Tibial artery (tissue), 4 donors: ENCODE measurements around the gene RTCA.
"Not testable (repeated sequence)": the region's sequence is repeated elsewhere in the genome, so short reads cannot be mapped to it uniquely, and the experiment has no call there.

Source experiments
- DNase-seq, 2 donors: peaks; one replicate each; pipeline ENCODE4 v3.0.0-alpha.2; 2019
- H3K27ac ChIP-seq, 2 donors: fragments of 200-600 bp; sonication (generic) in 1 of 2; 1 replicate in 1 of 2; 2 replicates in 1 of 2; pipeline ENCODE4 v1.5.1; 2018 to 2019; ENCODE audit warnings: mild to moderate bottlenecking in 1 of 2
- H3K27me3 ChIP-seq, 2 donors: fragments of 200-600 bp; sonication (generic) in 1 of 2; one replicate each; pipeline versions ENCODE4 v1.5.1 to v1.6.0; 2016 to 2019
- H3K36me3 ChIP-seq, 3 donors: fragments of 200-600 bp; sonication (generic) in 2 of 3; one replicate each; pipeline ENCODE4 v1.5.1; 2016 to 2019; ENCODE audit warnings: mild to moderate bottlenecking in 2 of 3
- H3K4me1 ChIP-seq, 4 donors: fragments of 200-600 bp; sonication (generic) in 2 of 4; 1 replicate in 3 of 4; 2 replicates in 1 of 4; pipeline ENCODE4 v1.5.1; 2016 to 2019
- H3K4me3 ChIP-seq, 2 donors: fragments of 200-600 bp; sonication (generic) in 1 of 2; 1 replicate in 1 of 2; 2 replicates in 1 of 2; pipeline ENCODE4 v1.5.1; 2018 to 2019; ENCODE audit warnings: mild to moderate bottlenecking in 2 of 2
- H3K9me3 ChIP-seq, 3 donors: fragments of 200-600 bp; sonication (generic) in 1 of 3; one replicate each; pipeline ENCODE4 v1.5.1; 2016 to 2019
- intact Hi-C: fragments of 100-400 bp; cut with DNase I; formaldehyde crosslinking; loops from one replicate; pipeline ENCODE4 v1.15.0; 2023; ENCODE audit warnings: low total_unique reads
- TF ChIP-seq, protein P1 (sequence below), 2 experiments: fragments of 200-600 bp in 1 of 2; fragments of 450-650 bp in 1 of 2; IDR thresholded peaks; one replicate each; pipeline ENCODE4 v1.5.1; 2017 to 2019; ENCODE audit warnings: antibody characterized with exemption in 2 of 2, mild to moderate bottlenecking in 1 of 2, moderate library complexity in 1 of 2

The RTCA gene

DNA sequence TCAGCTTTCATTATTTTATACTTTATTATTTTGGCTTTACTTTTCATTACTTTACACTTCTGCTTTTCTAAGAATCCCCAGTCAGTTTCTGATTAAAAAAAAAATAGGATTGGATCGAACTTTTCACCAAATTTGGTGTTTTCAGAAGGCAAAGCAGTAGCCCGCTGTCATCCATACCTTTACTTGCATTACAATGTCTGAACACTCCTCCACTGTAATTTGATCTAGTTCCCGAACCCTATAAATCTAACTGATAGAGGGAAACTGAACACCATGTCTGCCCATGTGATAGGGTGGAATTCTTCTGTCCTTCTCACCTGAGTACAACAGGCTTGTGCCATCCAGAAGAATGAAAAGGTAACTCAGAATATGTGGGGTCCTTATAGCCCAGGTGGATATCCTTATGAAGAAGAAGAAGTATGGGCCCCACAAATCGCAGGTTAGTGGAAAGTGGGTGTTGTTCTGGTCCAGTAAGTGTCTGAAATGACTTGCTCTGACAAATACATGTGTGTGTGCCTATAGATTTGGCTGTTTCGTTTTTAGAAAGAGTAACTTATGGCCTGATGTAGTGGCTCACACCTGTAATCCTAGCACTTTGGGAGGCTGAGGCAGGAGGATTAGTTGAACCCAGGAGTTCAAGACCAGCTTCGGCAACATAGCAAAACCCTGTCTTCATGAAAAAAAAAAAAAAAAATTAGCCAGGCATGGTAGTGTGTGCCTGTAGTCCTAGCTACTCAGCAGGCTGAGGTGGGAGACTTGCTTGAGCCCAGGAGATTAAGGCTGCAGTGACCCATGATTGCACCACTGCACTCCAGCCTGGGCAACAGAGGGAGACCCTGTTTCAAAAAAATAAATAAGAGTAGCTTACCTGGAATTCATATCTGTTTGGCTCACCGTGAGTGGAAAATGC, 59.7 kb downstream of the RTCA start:
- intact Hi-C loops = no loop called here
- no peak for DNase-seq
- H3K4me1 ChIP-seq = no peaks in the 10 kb centered on the region
- TF ChIP-seq, protein P1, sequence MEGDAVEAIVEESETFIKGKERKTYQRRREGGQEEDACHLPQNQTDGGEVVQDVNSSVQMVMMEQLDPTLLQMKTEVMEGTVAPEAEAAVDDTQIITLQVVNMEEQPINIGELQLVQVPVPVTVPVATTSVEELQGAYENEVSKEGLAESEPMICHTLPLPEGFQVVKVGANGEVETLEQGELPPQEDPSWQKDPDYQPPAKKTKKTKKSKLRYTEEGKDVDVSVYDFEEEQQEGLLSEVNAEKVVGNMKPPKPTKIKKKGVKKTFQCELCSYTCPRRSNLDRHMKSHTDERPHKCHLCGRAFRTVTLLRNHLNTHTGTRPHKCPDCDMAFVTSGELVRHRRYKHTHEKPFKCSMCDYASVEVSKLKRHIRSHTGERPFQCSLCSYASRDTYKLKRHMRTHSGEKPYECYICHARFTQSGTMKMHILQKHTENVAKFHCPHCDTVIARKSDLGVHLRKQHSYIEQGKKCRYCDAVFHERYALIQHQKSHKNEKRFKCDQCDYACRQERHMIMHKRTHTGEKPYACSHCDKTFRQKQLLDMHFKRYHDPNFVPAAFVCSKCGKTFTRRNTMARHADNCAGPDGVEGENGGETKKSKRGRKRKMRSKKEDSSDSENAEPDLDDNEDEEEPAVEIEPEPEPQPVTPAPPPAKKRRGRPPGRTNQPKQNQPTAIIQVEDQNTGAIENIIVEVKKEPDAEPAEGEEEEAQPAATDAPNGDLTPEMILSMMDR (IDR thresholded peaks at IDR 0.05) = no peak
- H3K27me3 ChIP-seq = no peaks in the 10 kb centered on the region
- no peaks in the 10 kb centered on the region for H3K9me3 ChIP-seq
- no peak overlapping the region for H3K4me3 ChIP-seq
- no peaks in the 10 kb centered on the region for H3K36me3 ChIP-seq
- H3K27ac ChIP-seq = no peak overlapping the region

DNA sequence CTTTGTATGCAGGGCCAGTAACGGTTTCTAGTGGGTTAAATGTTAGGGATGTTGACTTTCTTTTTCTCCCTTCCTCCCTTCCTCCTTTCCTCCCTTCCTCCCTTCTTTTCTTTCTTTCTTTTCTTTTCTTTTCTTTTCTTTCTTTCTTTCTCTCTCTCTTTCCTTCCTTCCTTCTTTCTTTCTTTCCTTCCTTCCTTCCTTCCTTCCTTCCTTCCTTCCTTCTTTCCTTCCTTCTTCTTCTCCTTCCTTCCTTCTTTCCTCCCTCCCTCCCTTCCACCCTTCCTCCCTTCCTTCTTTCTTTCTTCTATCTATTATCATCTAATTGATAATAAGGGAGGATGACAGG, 60.3 kb downstream of the RTCA start:
- H3K9me3 ChIP-seq, DNase-seq, H3K27ac ChIP-seq, H3K4me1 ChIP-seq, H3K27me3 ChIP-seq, intact Hi-C loops, H3K36me3 ChIP-seq, H3K4me3 ChIP-seq: not testable (repeated sequence)

DNA sequence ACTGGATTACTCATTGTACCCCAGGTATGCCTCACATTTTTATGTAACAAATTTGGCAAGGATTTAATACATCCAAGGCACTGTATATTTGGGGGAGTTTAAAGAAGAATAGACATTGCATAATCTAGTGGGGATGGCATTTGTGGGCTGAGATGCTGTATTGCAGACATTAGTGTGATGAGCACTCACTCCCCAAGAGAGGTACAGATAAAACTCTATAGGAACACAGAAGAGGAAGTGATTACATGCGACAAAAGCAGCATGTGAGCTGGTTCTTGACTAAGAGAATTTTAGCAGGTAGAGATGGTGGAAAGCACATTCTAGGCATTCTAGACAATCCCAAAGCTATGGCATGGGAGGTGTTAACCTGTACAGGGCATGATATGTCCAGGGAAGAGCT, 62.1 kb downstream of the RTCA start:
- H3K4me3 ChIP-seq = no peak overlapping the region
- DNase-seq = no peak
- H3K9me3 ChIP-seq = no peaks in the 10 kb centered on the region
- H3K4me1 ChIP-seq = no peaks in the 10 kb centered on the region
- intact Hi-C loops = no loop called here
- no peaks in the 10 kb centered on the region for H3K36me3 ChIP-seq
- no peak overlapping the region for H3K27ac ChIP-seq
- TF ChIP-seq, protein P1 (IDR thresholded peaks at IDR 0.05) = no peak
- no peaks in the 10 kb centered on the region for H3K27me3 ChIP-seq

DNA sequence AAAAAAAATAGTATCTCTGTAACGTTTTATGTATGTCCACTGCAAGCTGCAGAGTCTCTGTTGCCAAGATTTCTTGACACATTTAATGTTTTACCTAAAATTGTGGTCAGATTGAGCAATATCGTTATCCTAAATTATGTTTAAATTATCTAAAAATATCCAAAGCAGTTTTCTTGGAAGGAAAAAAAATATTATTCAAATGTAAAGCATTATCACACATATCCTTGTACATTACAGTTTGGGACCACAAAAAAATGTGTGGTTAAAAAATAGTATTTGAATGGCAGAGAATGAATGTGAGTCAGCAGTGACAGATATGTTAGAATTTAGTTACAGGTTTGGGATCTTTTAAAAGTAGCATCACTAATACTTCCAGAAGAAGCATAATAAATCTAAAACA, 65.1 kb downstream of the RTCA start:
- H3K9me3 ChIP-seq, H3K27ac ChIP-seq, H3K27me3 ChIP-seq, H3K36me3 ChIP-seq, DNase-seq, H3K4me3 ChIP-seq, H3K4me1 ChIP-seq, intact Hi-C loops: not testable (repeated sequence)

DNA sequence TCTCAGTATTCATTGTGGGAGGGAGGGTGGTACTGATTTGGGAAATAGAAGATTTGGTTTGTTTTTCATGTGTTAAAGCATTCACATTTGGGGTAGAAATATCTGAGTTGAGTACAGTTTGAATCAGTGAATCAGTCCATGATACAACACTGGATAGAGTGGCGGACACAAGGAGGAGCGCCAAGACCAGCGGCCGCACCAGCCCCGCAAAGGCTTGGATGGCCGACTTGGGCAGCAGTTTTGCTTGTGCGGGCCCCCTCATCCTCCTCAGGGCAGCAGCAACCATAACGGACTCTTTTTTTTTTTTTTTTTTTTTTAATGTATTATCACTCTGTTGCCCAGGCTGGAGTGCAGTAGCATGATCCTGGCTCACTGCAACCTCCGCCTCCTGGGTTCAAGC, 66.3 kb downstream of the RTCA start:
- H3K27ac ChIP-seq = no peak overlapping the region
- intact Hi-C loops = no loop called here
- no peaks in the 10 kb centered on the region for H3K4me1 ChIP-seq
- TF ChIP-seq, protein P1 (IDR thresholded peaks at IDR 0.05) = no peak
- H3K27me3 ChIP-seq = peaks cover 0 to 5% of the 10 kb centered on the region in 2 donors
- no peaks in the 10 kb centered on the region for H3K36me3 ChIP-seq
- no peak overlapping the region for H3K4me3 ChIP-seq
- DNase-seq = no peak
- H3K9me3 ChIP-seq = no peaks in the 10 kb centered on the region

DNA sequence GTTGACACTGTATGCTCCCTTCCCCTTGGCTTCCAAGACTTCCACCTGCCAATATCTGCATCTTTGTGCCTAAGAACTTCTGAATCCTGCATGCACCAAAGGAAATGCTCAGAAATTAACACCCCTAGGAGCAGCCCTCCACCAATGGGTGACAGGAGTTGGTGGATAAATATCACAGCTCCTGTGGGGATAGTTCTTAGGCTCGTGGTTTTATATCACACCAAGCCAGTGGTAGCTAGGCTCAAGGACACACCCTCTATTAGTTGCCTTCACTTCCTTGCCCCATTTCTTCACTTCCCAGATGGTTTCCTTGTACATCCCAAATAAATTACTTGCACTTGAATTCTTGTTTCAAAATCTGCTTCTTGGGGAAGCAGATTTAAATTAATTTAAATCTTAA, 69.4 kb downstream of the RTCA start:
- Histone ChIP-seq H3K4me1 (no peaks in the 10 kb centered on the region), H3K27me3 (peaks cover 0 to 8% of the 10 kb centered on the region in 2 donors), H3K36me3 (no peaks in the 10 kb centered on the region), H3K27ac (no peak overlapping the region), H3K4me3 (no peak overlapping the region), H3K9me3 (no peaks in the 10 kb centered on the region)
- intact Hi-C loops = no loop called here
- no peak for DNase-seq
- TF ChIP-seq, protein P1 (IDR thresholded peaks at IDR 0.05) = no peak

DNA sequence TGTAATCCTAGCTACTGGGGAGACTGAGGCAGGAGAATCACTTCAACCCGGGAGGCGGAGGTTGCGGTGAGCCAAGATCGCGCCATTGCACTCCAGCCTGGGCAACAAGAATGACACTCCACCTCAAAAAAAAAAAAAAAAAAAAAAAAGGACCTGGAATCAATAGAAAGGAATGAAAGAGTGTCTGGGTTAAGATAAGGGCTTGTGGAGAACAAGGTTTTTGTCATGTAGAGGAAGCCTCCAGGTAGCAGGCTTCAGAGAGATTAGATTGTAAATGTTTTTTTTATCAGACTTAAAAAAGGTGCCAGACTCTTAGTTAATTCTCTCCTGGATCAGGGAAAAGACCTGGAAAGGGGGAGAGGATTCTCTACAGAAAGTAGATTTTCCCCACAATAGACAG, 71.9 kb downstream of the RTCA start:
- H3K4me1 ChIP-seq, H3K36me3 ChIP-seq, DNase-seq, H3K9me3 ChIP-seq, H3K27ac ChIP-seq, intact Hi-C loops, H3K4me3 ChIP-seq, H3K27me3 ChIP-seq: not testable (repeated sequence)

DNA sequence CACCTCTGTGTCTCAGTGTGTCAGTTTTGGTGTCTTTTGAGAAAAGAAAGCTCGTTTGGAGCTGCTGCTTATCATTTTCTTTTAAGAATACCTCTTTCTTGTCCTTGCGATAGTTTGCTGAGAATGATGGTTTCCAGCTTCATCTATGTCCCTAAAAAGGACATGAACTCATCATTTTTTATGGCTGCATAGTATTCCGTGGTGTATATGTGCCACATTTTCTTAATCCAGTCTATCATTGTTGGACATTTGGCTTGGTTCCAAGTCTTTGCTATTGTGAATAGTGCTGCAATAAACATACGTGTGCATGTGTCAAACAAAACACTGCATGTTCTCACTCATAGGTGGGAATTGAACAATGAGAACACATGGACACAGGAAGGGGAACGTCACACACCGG, 73.7 kb downstream of the RTCA start:
- intact Hi-C loops = not testable (repeated sequence)

More for the DNA sequence above, 73.7 kb downstream of the RTCA start:
- not testable (repeated sequence) for H3K4me1 ChIP-seq, H3K36me3 ChIP-seq, H3K9me3 ChIP-seq, H3K4me3 ChIP-seq, H3K27ac ChIP-seq, H3K27me3 ChIP-seq, DNase-seq
